Choroid plexus epithelial cell (primary cell): Measurements from ENCODE around the gene EEF2K.

Experiments used
- DNase-seq: peaks from one replicate; pipeline ENCODE4 v3.0.0-alpha.2; 2010; ENCODE audit warnings: low read depth
- H3K4me3 ChIP-seq: 2 replicates; pipeline ENCODE4 v1.5.1; 2011; ENCODE audit warnings: low read depth, mild to moderate bottlenecking, control low read depth, low read length, moderate library complexity
- TF ChIP-seq, protein P1 (sequence below): conservative IDR thresholded peaks from 2 replicates; pipeline ENCODE4 v1.5.1; 2011; ENCODE audit warnings: low read depth, mild to moderate bottlenecking, control low read depth, inconsistent platforms, low read length, moderate library complexity

The EEF2K gene

DNA sequence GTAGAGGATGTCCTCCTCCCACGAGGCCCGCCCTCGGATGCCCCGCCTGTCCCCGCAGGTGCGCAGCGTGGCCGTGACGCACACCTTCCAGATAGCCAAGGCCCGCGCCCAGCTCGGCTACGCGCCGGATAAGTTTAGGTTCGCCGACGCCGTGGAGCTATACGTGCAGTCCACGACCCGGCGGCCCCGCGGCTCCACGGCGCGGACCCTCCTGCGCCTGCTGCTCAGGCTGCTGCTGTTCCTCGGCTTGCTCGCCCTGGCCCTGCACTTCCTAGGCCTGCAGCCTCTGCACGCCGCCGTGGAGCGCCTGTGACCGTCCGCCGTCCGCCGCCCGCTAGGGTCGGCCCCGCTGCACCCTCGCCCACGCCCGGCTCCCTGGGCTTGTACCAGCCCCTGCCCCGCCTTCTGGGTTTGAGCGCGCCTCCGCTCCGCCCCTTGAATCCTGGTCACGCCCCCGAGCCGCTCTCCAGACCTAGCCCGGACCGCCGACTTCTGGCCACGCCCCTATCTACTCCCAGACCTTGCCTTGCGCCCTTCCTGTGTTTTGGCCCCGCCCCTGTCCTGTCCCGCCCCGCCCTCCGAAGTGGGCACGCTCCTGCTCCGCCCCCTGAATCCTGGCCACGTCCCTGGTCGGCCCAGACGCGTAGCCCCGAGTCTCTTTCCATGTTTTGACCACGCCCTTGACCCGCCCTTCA lies 15.8 kb upstream of the EEF2K start:
- peak overlapping the region; percentile 70 for H3K4me3 ChIP-seq
- peak; percentile 100 for DNase-seq
- TF ChIP-seq, protein P1, sequence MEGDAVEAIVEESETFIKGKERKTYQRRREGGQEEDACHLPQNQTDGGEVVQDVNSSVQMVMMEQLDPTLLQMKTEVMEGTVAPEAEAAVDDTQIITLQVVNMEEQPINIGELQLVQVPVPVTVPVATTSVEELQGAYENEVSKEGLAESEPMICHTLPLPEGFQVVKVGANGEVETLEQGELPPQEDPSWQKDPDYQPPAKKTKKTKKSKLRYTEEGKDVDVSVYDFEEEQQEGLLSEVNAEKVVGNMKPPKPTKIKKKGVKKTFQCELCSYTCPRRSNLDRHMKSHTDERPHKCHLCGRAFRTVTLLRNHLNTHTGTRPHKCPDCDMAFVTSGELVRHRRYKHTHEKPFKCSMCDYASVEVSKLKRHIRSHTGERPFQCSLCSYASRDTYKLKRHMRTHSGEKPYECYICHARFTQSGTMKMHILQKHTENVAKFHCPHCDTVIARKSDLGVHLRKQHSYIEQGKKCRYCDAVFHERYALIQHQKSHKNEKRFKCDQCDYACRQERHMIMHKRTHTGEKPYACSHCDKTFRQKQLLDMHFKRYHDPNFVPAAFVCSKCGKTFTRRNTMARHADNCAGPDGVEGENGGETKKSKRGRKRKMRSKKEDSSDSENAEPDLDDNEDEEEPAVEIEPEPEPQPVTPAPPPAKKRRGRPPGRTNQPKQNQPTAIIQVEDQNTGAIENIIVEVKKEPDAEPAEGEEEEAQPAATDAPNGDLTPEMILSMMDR = no peak

- TF ChIP-seq, protein P1 = no peak
- DNase-seq = peak; percentile 100
- peak overlapping the region; percentile 69 for H3K4me3 ChIP-seq
Measured at GRCh38 chr16:22190776-22191531, 15.1 kb upstream of the EEF2K start.

DNA sequence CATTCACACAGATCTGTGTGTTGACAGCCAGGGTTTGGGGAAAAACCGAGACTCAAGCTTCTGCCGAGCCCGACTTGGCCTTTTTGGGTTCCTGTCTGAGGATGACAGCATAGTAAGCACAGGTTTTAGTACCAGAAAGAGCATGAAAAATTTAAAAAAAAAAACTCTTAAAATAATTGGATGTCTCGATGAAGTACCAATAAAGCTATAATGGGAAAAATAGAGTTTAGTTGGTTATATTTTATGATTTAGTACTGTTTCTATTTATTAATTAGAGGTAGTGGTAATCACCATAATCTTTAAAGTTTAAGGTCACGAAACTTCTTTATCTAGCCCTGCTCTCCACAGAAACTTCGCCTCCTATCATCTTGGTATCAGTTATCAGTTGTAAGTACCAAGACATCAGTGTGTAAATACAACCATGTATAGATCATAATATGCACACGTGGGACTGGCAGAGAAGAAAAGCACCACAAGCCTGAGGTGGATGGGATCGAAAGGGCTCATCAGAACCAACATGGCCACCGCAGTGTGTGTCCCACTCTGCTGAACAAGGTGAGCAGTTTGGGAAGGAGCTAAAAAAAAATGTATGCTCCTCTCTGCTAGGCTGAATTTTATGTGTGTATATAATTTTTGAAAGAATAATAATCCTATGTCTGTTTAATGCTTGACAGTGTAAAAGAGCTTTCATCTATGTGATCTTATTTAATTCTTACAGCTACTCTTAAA lies 14.4 kb upstream of the EEF2K start:
- peak overlapping the region; percentile 69 for H3K4me3 ChIP-seq
- DNase-seq = peak; percentile 46
- TF ChIP-seq, protein P1 = no peak

GRCh38 chr16:22192261-22193062 lies 13.6 kb upstream of the EEF2K start:
- H3K4me3 ChIP-seq = peak overlapping the region; percentile 39
- TF ChIP-seq, protein P1 = no peak
- DNase-seq = peak; percentile 98

GRCh38 chr16:22193063-22193411 lies 13.0 kb upstream of the EEF2K start:
- no peak for DNase-seq
- TF ChIP-seq, protein P1 = no peak
- no peak overlapping the region for H3K4me3 ChIP-seq

- H3K4me3 ChIP-seq = no peak overlapping the region
- TF ChIP-seq, protein P1 = no peak
- DNase-seq = no peak
Measured at GRCh38 chr16:22194707-22195444, 11.2 kb upstream of the EEF2K start.
